GM19468 (cell line): Measurements from ENCODE around the gene SUGCT.

Source experiments
- ATAC-seq: cut with Tn5 transposase; IDR thresholded peaks from one replicate; pipeline ENCODE4 v1.9.1; 2021; ENCODE audit warnings: mild to moderate bottlenecking, moderate library complexity, moderate number of reproducible peaks; ENCODE audit not compliant: unreplicated experiment; ENCODE audit errors: extremely low read depth

Gene SUGCT

DNA sequence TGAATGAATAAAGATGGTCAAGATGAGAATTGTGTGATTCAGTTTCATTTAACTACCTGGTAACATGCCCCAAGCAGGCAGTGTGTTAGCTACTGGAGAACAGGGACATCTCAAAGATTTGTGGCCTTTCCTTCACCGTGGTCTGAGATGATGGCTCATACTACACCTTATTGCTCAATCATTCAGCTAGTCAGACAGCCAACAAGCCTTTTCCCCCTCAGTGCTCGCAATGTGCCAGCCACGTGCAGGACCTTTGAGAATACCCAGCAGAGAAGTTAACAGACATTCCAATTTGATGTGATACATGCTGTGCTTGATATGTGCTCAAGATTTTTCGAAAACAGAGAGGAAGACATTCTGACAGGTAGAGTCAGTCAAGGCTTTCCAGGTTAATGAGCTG lies 562.8 kb downstream of the SUGCT start:
- no peak for ATAC-seq

DNA sequence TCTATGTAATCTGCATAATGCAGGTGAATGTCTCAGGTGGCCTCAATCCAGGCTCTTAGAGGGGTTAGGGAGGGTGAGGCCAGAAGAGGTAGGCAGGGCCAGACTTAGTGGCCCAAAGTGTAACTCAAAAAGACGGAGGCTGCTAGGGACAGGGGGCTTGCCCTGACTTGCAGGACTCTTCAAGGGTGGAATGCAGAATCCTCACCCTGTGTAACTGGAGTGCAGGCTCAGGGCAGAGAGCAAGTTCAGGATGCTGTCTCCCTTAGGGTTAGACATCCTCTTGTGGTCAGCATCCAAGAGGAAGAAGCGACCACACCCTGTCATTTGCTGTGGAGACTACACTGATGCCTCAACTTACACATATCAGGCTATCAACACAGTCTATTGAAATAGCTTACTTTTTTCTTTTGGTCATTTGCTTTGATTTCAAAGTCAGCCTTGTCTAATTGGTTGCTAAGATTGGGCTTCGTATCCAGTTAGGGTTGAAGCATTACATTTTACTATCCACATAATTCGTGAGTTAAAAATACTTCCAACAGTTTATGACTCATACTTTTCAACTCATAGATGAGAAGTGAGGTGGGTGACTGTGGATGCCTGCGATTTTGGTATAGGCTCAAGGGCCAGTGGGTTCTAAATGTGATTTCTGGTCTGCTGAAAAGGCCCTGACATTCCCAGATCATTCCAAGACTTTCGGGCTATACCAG lies 563.6 kb downstream of the SUGCT start:
- no peak for ATAC-seq

DNA sequence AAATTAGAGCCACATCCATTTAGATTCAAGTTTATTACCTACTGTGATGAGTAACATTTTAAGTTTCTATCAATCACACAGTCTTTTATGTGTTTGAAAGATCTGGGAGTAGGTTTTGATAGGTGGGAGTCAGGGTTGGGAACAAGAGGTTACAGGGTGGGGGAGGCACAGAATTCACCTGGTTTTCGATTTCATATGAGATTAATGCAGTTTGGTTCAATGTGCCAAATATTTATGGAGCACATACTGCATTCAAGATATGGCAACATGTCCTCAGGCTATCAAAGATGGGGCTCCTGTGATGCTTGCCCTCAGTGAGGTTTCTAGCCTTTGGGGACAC lies 564.1 kb downstream of the SUGCT start:
- no peak for ATAC-seq

DNA sequence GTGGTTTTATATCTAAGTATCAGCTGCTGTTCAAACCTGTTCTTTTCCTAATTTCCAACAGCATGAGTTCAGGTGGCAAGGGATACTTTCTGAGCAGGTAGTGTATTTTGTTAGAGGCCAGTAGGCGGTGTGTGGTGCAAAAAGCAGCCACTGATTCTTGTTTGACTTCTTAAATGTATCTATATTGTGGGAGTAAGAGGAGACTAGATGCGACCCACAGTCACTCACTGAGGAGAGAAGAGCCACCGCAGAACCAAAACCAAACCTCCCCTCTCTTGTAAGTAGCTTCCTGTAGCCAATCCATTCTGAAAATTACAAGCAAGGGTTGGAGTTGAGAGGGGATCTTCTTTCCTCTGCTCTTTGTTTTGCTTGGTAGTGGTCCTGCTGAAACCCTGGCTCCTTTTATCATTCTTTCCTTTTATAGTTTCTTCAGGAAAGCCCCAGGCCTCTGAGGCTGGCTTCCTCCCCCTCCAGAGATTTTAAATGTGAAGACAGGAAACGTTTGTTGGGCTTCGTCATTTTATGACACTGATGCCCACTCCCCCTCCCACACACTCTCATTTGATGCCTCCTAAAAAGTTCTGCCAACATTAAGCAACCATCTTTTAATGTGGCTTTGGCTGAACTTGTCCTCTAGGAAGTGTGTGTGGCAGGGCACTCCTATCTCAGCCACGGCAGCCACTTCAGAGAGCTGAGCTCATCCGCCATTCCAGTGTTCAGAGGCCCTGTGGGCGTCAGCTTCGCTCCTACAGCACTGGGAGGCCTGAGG lies 566.0 kb downstream of the SUGCT start:
- ATAC-seq, result no peak

- ATAC-seq, result no peak
Observed at GRCh38 chr7:40701836-40702551, 567.2 kb downstream of the SUGCT start.

- no peak for ATAC-seq
Observed at GRCh38 chr7:40704172-40704571, 569.4 kb downstream of the SUGCT start.

- no peak for ATAC-seq
Observed at GRCh38 chr7:40706829-40707228, 572.0 kb downstream of the SUGCT start.

DNA sequence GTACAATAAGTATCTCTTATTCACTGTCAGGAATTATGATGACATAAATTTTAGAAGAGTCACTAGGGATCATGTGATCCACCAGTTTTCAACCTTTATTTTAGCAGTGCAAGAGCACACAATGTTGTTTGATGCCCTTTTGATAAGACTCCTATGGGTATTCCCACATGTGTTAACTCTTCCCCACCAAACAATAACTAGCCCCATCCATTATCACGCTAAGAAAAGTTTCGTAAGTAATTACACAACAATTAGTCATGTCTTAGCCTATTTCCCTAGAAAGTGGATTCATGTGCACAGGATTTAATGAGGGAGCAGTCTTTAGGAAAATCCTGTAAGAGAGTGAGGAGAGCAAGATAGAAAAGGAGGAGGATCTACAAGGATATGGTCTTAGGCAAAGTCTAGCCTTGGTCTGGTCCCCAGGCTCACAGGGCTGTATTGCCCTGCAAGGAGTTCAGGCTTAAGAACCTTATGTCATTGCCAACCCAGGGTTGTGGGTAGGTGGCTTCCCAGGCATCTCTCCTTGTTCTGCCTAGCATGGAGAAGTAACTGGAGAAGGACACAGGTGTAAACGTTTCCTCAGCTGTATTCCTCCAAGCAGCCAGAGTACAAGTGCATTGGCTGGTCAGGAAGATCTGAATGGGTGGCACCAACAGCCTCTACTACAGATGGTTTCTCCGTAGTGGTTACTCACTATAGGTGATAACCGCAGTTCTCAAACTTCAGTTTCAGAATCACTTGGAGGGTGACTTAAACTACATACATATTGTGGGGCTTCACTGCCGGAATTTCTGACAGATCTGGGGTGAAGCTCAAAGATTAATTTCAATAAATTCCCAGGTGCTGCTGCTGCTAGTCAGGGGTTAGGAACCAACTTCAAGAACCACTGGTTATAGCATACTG lies 574.5 kb downstream of the SUGCT start:
- ATAC-seq, result no peak

DNA sequence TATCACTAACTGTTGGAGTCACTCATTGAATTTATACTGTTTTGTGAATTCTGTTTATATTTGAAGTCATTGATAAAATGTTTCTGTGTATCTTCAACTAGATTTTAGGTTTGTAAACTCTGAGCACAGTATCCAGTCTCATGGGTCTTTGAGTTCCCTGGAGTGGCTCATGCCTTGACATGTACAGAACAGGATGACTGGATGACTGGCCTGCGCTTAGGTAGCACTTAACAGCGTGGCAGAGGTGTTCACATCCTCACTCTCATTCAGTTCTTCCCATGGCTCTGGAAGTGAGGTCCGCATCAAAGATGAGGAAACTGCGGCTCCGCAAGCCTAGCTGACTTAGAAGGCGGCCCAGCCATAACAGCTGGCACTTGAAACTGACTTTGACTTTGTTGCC lies 576.9 kb downstream of the SUGCT start:
- no peak for ATAC-seq

DNA sequence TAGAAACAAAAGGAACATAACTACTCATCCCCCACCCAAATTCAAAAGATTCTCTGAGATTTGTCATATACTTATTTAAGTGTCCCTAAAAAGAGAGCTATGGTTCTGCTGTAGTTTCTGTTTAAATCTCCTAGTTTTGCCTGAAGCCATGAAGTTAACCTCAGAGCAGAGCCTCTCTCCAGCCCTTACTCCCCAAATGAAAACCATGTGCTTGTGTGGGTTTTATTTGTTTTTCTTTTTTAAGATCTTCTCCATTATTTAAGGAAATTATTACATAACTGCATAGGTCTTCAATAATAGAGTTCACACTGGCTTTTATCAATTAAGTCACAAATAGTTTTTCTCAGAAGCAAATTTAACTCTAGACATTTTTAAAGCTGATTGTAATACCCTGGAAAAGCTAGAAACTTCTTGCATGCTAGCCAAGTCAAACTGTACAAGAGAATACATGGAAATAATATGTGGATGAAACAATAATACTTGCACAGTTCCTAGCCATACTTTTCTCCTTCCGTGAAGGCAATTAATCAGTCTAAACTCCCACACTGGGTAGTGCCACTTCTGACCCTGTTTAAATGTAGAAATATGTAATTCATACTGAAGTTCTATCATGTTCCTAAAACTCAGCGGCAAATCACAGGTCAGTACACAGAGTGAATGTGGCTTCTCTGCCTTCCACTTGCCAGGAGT lies 579.7 kb downstream of the SUGCT start:
- no peak for ATAC-seq

DNA sequence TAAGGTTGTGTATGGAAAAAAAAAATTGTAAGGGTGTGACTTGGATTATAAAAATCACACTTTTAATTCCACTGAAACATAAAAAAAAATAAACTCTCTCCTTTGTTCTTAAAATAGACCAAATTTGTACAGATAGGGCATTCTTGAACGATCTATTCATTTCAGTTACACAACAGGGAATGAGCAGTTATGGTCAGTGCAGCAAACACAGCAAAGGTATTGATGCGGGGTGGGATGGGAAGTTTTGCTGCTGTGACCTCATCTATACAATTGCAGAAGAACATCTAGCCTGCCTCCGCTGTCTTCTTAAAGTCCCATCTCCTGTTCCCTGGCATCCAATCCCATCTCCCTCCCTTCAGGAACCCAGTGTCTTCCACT lies 580.2 kb downstream of the SUGCT start:
- ATAC-seq, result no peak

DNA sequence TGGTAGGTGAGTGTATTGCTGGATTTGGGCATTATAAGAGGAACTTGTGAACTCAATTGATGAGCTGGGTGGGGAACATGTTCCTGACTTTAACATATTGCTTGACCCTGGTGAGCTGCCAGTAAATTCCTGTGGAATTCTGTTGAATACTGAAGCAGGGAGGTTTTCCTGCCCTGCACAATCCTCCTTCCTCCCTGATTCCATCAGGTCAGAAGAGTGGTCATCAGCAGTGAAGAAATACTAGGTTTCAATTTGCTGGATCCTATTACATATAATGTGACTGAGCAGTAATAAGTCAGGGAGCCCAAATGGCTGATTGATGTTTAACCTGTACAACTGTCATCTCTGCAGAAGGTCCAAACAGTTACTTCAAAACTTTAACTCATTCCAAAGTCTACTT lies 581.2 kb downstream of the SUGCT start:
- no peak for ATAC-seq

DNA sequence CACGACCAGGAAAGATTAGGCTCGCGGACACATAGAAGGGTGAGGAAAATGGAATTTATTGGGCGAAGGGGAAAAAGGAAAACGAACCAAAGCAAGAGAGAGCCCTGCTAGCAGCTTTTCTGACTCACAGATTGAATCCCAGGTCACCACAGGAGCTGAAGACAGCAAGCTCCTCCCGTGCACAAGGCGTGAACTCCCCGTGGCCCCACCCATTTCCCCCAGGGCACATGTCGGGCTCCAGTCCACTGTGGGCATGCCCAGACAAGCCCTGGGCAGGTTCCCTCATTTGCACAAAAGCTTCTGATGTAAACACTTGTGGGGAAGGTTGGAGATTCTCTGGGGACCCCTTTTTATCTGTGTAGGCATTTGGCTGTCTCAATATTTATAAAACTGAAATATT lies 582.4 kb downstream of the SUGCT start:
- ATAC-seq, result no peak

DNA sequence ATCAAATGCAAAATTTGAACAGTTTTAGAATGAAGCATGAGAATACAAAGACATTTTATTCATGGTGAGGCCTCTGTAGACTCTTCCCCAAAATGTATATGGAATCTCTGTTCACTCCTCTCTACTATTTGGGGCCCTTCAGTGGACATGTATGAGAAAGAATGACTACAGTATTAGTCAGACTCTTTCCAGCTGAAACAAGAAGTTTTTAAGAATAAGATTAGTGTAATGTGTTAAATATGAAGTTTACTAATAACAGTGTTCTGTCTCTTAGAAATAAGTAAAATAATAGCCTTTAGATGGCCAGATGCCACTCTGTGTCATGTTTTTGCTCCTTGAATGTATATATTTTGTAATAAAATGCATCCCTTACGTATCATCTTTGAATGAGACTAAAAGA lies 585.6 kb downstream of the SUGCT start:
- ATAC-seq, result no peak

DNA sequence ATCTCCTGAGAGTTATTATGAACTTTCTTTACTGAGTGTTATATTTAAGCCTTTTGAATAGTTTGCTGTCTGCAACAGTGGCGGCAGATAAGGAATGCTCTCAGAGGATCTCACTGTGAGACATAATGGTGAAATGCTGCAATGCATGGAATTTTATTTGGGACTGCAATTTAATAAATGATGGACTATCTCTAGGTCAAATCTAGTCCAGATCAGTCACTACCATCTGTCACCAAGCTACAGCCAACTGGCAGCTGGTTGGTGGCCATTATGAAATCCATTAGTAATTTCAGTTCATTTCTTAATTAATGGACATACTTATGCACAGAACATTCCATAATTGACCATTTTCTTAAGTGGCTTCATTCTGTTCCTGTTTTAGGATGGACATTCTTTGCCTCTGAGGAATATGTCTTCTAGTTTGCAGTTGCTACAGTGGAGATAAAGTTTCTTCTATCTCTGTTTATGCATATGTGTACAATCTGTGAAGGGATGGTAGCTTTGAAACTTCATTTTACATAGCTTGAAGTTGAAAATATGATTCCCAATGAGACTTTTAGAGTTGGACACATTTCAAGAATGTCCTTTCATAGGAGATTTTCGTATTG lies 586.6 kb downstream of the SUGCT start:
- ATAC-seq, result no peak

DNA sequence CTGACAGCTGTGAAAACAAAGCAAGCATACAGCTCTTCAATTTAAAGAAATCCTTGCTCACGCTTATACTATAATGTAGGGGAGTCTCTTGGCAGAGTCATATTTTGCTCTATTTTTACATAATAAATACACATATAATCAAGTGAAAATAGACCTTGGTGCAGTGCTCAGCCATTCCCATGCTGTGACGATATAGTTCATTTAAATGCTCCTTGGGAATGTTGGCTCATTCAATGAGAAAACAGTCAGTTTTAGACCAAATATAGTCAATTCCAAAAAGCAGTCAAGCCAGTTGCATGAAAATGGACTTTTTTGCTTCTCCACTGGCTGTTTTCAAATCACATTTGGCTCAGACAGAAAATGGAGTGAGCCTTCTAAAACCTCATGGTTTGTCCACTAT lies 587.4 kb downstream of the SUGCT start:
- ATAC-seq, result no peak

DNA sequence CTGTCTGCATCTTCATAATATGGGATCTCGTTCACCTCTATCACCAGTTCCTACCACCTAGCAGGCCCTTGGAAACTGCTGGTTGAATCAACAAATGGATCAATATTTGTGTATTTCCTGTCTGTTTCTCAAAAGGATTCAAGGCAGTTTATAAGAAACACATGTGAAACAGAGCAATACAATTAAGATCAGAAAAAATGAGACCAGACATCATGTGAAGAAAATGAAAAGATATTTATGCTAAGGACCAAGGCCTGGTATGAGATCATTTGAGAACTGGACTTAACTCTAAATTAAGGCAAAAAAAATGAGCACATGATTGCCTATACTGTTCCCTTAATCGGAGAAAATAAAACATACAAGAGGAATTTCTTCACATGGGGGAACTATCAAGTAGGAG lies 589.0 kb downstream of the SUGCT start:
- no peak for ATAC-seq

- no peak for ATAC-seq
Observed at GRCh38 chr7:40726559-40726958, 591.8 kb downstream of the SUGCT start.

GRCh38 chr7:40733114-40733513 lies 598.3 kb downstream of the SUGCT start:
- ATAC-seq, result no peak
